Mesenchymal stem cell (in vitro differentiated cells and primary cell): ENCODE measurements around the gene TAGLN.
"Not testable (repeated sequence)": the region's sequence is repeated elsewhere in the genome, so short reads cannot be mapped to it uniquely, and the experiment has no call there.

Experiments
- DNase-seq: peaks from one replicate; pipeline ENCODE4 v3.0.0-alpha.2; 2013
- H2AFZ ChIP-seq: one replicate; pipeline ENCODE4 v1.6.1; 2013; ENCODE audit warnings: low read depth, mild to moderate bottlenecking, control low read depth, inconsistent platforms, low read length, moderate library complexity
- H2AK5ac ChIP-seq: 2 replicates; pipeline ENCODE4 v1.6.1; 2013; ENCODE audit warnings: low read length, moderate library complexity, mild to moderate bottlenecking, inconsistent platforms; ENCODE audit not compliant: severe bottlenecking
- H2BK120ac ChIP-seq: one replicate; pipeline ENCODE4 v1.6.1; 2013; ENCODE audit warnings: low read depth, mild to moderate bottlenecking, inconsistent platforms, low read length, moderate library complexity
- H2BK12ac ChIP-seq, 2 experiments: one replicate each; pipeline ENCODE4 v1.6.1; 2013; ENCODE audit warnings: inconsistent platforms in 2 of 2, low read length in 2 of 2, mild to moderate bottlenecking in 2 of 2, moderate library complexity in 2 of 2, control low read depth in 1 of 2
- H2BK15ac ChIP-seq: one replicate; pipeline ENCODE4 v1.6.1; 2013; ENCODE audit warnings: mild to moderate bottlenecking, low read depth, inconsistent platforms; ENCODE audit not compliant: poor library complexity, severe bottlenecking
- H2BK5ac ChIP-seq: 2 replicates; pipeline ENCODE4 v1.6.1; 2013; ENCODE audit warnings: low read depth, mild to moderate bottlenecking, low read length, control low read depth, inconsistent platforms; ENCODE audit not compliant: poor library complexity, severe bottlenecking
- H3K14ac ChIP-seq, 2 experiments: one replicate each; pipeline ENCODE4 v1.6.1; 2013; ENCODE audit warnings: inconsistent platforms in 2 of 2, low read length in 2 of 2, control low read depth in 1 of 2, mild to moderate bottlenecking in 1 of 2, moderate library complexity in 1 of 2
- H3K18ac ChIP-seq, 2 experiments: one replicate each; pipeline ENCODE4 v1.6.1; 2013; ENCODE audit warnings: inconsistent platforms in 2 of 2, low read length in 2 of 2, control low read depth in 1 of 2, low read depth in 1 of 2, mild to moderate bottlenecking in 1 of 2
- H3K23ac ChIP-seq, 2 experiments: one replicate each; pipeline ENCODE4 v1.6.1; 2013; ENCODE audit warnings: inconsistent platforms in 2 of 2, low read length in 2 of 2, mild to moderate bottlenecking in 2 of 2, moderate library complexity in 2 of 2, control low read depth in 1 of 2
- H3K27ac ChIP-seq: 2 replicates; pipeline ENCODE4 v1.5.1; 2013; ENCODE audit warnings: mild to moderate bottlenecking, moderate library complexity, low read length, control low read depth, inconsistent platforms; ENCODE audit not compliant: poor library complexity, severe bottlenecking
- H3K27me3 ChIP-seq, 2 experiments: 2 replicates each; pipeline versions ENCODE4 v1.6.1 to v1.7.0; 2013; ENCODE audit warnings: low read length in 2 of 2, mild to moderate bottlenecking in 2 of 2, moderate library complexity in 2 of 2, control low read depth in 1 of 2, inconsistent platforms in 1 of 2; ENCODE audit not compliant: control insufficient read depth in 1 of 2, insufficient read depth in 1 of 2
- H3K36me3 ChIP-seq, 2 experiments: 2 replicates each; pipeline versions ENCODE4 v1.6.1 to v1.7.0; 2013; ENCODE audit warnings: low read length in 2 of 2, control low read depth in 1 of 2, inconsistent platforms in 1 of 2, low read depth in 1 of 2, mild to moderate bottlenecking in 1 of 2; ENCODE audit not compliant: insufficient read depth in 2 of 2, control insufficient read depth in 1 of 2
- H3K4ac ChIP-seq, 2 experiments: one replicate each; pipeline ENCODE4 v1.6.1; 2013; ENCODE audit warnings: inconsistent platforms in 2 of 2, low read length in 2 of 2, mild to moderate bottlenecking in 2 of 2, moderate library complexity in 2 of 2, control low read depth in 1 of 2, low read depth in 1 of 2
- H3K4me1 ChIP-seq: 2 replicates; pipeline ENCODE4 v1.6.1; 2013; ENCODE audit warnings: low read depth, low read length, control low read depth; ENCODE audit not compliant: control insufficient read depth, insufficient read depth
- H3K4me2 ChIP-seq: 2 replicates; pipeline ENCODE4 v1.6.1; 2013; ENCODE audit warnings: low read length, mild to moderate bottlenecking, inconsistent platforms; ENCODE audit not compliant: poor library complexity, severe bottlenecking
- H3K4me3 ChIP-seq, 2 experiments: 2 replicates each; pipeline versions ENCODE4 v1.5.1 to v1.7.0; 2013; ENCODE audit warnings: low read length in 2 of 2, mild to moderate bottlenecking in 2 of 2, control low read depth in 1 of 2, low read depth in 1 of 2; ENCODE audit not compliant: insufficient read depth in 1 of 2
- H3K79me1 ChIP-seq: replicated peaks from 2 replicates; pipeline ENCODE4 v1.6.1; 2013; ENCODE audit warnings: mild to moderate bottlenecking, control low read depth, low read length, inconsistent platforms; ENCODE audit not compliant: poor library complexity, severe bottlenecking
- H3K9ac ChIP-seq: 2 replicates; pipeline ENCODE4 v1.7.0; 2013; ENCODE audit warnings: mild to moderate bottlenecking, low read length, moderate library complexity
- H3K9me3 ChIP-seq: 2 replicates; pipeline ENCODE4 v1.7.0; 2013; ENCODE audit warnings: mild to moderate bottlenecking, low read length; ENCODE audit not compliant: control insufficient read depth
- H4K8ac ChIP-seq: one replicate; pipeline ENCODE4 v1.6.1; 2013; ENCODE audit warnings: inconsistent platforms, mild to moderate bottlenecking, low read length, moderate library complexity
- H4K91ac ChIP-seq: one replicate; pipeline ENCODE4 v1.6.1; 2013; ENCODE audit warnings: mild to moderate bottlenecking, low read length, inconsistent platforms
- WGBS: methylation state at CpG from one replicate; pipeline ENCODE4 v1.1.7; 2013; ENCODE audit warnings: mixed read lengths; 5-methylcytosine and 5-hydroxymethylcytosine counted together

The TAGLN gene

GRCh38 chr11:117180661-117181585, 18.2 kb upstream of the TAGLN start:
- Histone ChIP-seq H3K4ac (peak overlapping the region; percentile 17 to 52), H4K8ac (peak overlapping the region; percentile 48), H3K9me3 (no peaks in the 10 kb centered on the region), H3K27me3 (no peaks in the 10 kb centered on the region), H3K36me3 (peaks cover 33 to 34% of the 10 kb centered on the region in 2 experiments), H4K91ac (peak overlapping the region; percentile 36), H2BK5ac (no peak overlapping the region), H3K14ac (no peak overlapping the region), H2BK120ac (no peak overlapping the region), H3K79me1 (peaks cover 14% of the 10 kb centered on the region), H2AFZ (no peak overlapping the region), H3K27ac (no peak overlapping the region), H2BK12ac (peak overlapping the region in 1 of 2 experiments; percentile 39), H3K9ac (peak overlapping the region; percentile 39), H3K4me3 (no peak overlapping the region), H3K4me1 (peaks cover 19% of the 10 kb centered on the region), H3K23ac (no peak overlapping the region), H3K18ac (peak overlapping the region in 1 of 2 experiments; percentile 37), H3K4me2 (no peak overlapping the region), H2BK15ac (no peak overlapping the region), H2AK5ac (no peak overlapping the region)
- whole genome bisulfite sequencing: 68% methylated on average over 18 of the region's 22 CpGs
- DNase-seq: peak; percentile 61

- no peak for DNase-seq
- Histone ChIP-seq H3K14ac (no peak overlapping the region), H3K18ac (no peak overlapping the region), H3K27ac (no peak overlapping the region), H4K91ac (no peak overlapping the region), H3K4me2 (no peak overlapping the region), H3K4me3 (no peak overlapping the region), H3K79me1 (peaks cover 14% of the 10 kb centered on the region), H2BK12ac (no peak overlapping the region), H3K4me1 (peaks cover 19% of the 10 kb centered on the region), H3K23ac (no peak overlapping the region), H3K4ac (no peak overlapping the region), H2BK120ac (no peak overlapping the region), H2AFZ (no peak overlapping the region), H3K36me3 (peaks cover 41 to 42% of the 10 kb centered on the region in 2 experiments), H3K27me3 (no peaks in the 10 kb centered on the region), H2BK15ac (no peak overlapping the region), H3K9ac (no peak overlapping the region), H4K8ac (no peak overlapping the region), H2AK5ac (no peak overlapping the region), H2BK5ac (no peak overlapping the region), H3K9me3 (no peaks in the 10 kb centered on the region)
- WGBS: 96% methylated on average over 22 of the region's 22 CpGs
Observed at GRCh38 chr11:117181586-117182550, 17.3 kb upstream of the TAGLN start.

DNA sequence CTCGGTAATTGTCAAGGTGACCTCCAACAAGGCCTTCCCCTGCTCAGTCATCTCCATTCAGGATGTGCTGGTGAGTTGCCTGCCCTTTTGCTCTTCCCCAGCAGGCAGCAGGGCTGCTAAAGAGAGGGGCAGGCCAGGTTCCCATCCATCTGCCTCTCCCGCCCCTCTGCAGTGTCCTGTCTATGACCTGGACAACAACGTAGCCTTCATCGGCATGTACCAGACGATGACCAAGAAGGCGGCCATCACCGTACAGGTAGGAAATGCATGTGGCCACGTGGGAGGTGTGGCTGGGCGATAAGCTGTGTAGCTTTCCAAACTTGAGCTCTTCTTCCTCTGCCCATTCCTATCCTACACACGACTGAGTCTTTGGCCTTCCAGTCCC, 16.6 kb upstream of the TAGLN start:
- H3K9me3 ChIP-seq: no peaks in the 10 kb centered on the region
- no peak overlapping the region for H3K14ac ChIP-seq
- no peak overlapping the region for H2AK5ac ChIP-seq
- H3K23ac ChIP-seq: no peak overlapping the region
- WGBS: 96% methylated on average over 9 of the region's 10 CpGs
- no peak overlapping the region for H2BK12ac ChIP-seq
- no peak overlapping the region for H2BK120ac ChIP-seq
- no peak overlapping the region for H2AFZ ChIP-seq
- H3K9ac ChIP-seq: no peak overlapping the region
- H3K27me3 ChIP-seq: no peaks in the 10 kb centered on the region
- peaks cover 19% of the 10 kb centered on the region for H3K4me1 ChIP-seq
- peaks cover 14% of the 10 kb centered on the region for H3K79me1 ChIP-seq
- no peak overlapping the region for H4K8ac ChIP-seq
- H3K27ac ChIP-seq: no peak overlapping the region
- no peak overlapping the region for H2BK15ac ChIP-seq
- no peak overlapping the region for H3K4me3 ChIP-seq
- H3K4me2 ChIP-seq: no peak overlapping the region
- H4K91ac ChIP-seq: no peak overlapping the region
- H3K36me3 ChIP-seq: peaks cover 46 to 48% of the 10 kb centered on the region in 2 experiments
- H2BK5ac ChIP-seq: no peak overlapping the region
- H3K4ac ChIP-seq: no peak overlapping the region
- H3K18ac ChIP-seq: no peak overlapping the region
- no peak for DNase-seq

GRCh38 chr11:117183178-117183577, 16.0 kb upstream of the TAGLN start:
- not testable (repeated sequence) for H3K4ac ChIP-seq, H3K9me3 ChIP-seq, H4K8ac ChIP-seq, H3K9ac ChIP-seq, H3K14ac ChIP-seq, H2AFZ ChIP-seq, H2AK5ac ChIP-seq, H2BK12ac ChIP-seq, H2BK15ac ChIP-seq, H4K91ac ChIP-seq, H3K4me3 ChIP-seq, H3K27me3 ChIP-seq, H3K18ac ChIP-seq, H3K23ac ChIP-seq, H2BK120ac ChIP-seq, H3K27ac ChIP-seq, H3K4me2 ChIP-seq, DNase-seq, H2BK5ac ChIP-seq
- peaks cover 52 to 55% of the 10 kb centered on the region in 2 experiments for H3K36me3 ChIP-seq
- H3K4me1 ChIP-seq: peaks cover 18% of the 10 kb centered on the region
- H3K79me1 ChIP-seq: peaks cover 14% of the 10 kb centered on the region
- 99% methylated on average over 13 of the region's 13 CpGs for WGBS
